SH-SY5Y (cell line): ENCODE results near the gene GRPR.

Experiments used
- GATA2 ChIP-seq: IDR thresholded peaks from 2 replicates; pipeline ENCODE4 v1.6.1; 2011; ENCODE audit warnings: mild to moderate bottlenecking, low read depth, low read length
- GATA3 ChIP-seq: IDR thresholded peaks from 2 replicates; pipeline ENCODE4 v1.6.1; 2011; ENCODE audit warnings: low read depth, mild to moderate bottlenecking, low read length, moderate library complexity

- no peak for TF ChIP-seq GATA2
- no peak for TF ChIP-seq GATA3
Observed at GRCh38 chrX:16120431-16120830, 2.9 kb upstream of the GRPR start.
